NCI-H2081 treated with DMSO at 0.1 percent for 48 hours (cell line): ENCODE measurements around the gene DNAJB9.

Source experiments
- DNase-seq: peaks from one replicate; lab custom pipeline; 2025; lab: John Stamatoyannopoulos, UW

Gene DNAJB9

GRCh38 chr7:108568801-108569380, 783 bp upstream of the DNAJB9 start:
- DNase-seq, result no peak

GRCh38 chr7:108570146-108570755, 577 bp downstream of the DNAJB9 start:
- no peak for DNase-seq

DNA sequence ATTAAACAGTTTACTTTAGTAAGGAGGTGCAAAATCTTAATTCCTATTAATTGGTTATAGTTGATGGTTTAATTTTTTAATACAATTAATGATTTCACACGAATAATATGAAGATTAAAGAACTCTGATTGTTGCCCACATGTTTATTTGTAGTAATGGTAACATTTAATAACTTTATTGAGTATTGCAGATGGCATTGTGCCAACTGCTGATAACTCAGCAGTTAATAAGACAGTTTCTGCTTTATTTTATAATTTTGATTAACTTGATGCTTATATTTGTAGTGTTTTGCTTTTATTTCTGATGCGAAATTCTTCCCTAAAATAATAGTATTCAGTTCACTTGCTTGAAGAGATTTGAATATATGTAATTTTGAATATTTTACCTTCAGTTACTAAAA, 2.8 kb downstream of the DNAJB9 start:
- DNase-seq, result no peak

DNA sequence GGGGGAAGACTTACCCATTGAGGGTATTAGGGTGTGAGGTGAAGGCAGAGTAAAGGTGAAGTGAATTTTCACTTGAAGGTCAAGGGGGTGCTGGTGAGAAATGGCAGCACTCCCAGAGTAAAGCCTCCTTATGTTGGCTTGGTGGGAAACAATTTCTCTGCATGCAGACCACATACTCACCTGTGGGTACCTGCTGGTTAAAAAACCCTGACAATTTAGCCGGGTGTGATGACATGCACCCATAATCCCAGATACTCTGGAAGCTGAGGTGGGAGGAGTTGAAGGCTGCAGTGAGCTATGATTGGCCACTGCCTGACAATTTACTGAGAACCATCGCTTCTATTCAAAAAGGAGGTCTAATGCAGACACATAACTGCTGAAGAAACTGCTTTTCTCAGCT, 5.5 kb downstream of the DNAJB9 start:
- DNase-seq, result no peak

GRCh38 chr7:108576116-108576515, 6.4 kb downstream of the DNAJB9 start:
- DNase-seq, result no peak

DNA sequence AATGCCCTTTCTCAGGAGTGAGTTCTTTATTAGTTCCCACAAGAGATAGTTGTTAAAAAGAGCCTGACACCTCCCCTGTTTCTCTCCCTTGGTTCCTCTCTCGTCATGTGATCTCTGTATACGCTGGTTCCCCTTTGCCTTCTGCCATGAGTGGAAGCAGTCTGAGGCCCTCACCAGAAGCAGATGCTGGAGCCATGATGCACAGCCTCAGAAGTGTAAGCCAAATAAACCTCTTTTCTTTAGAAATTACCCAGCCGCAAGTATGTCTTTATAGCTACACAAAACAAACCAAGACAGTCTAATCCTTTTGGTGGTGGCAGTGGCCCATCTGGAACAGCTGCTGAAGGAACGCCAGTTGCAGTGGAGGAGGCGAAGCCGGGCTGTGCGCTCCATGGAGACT, 9.3 kb downstream of the DNAJB9 start:
- DNase-seq, result no peak

GRCh38 chr7:108580298-108580697, 10.6 kb downstream of the DNAJB9 start:
- DNase-seq, result no peak

DNA sequence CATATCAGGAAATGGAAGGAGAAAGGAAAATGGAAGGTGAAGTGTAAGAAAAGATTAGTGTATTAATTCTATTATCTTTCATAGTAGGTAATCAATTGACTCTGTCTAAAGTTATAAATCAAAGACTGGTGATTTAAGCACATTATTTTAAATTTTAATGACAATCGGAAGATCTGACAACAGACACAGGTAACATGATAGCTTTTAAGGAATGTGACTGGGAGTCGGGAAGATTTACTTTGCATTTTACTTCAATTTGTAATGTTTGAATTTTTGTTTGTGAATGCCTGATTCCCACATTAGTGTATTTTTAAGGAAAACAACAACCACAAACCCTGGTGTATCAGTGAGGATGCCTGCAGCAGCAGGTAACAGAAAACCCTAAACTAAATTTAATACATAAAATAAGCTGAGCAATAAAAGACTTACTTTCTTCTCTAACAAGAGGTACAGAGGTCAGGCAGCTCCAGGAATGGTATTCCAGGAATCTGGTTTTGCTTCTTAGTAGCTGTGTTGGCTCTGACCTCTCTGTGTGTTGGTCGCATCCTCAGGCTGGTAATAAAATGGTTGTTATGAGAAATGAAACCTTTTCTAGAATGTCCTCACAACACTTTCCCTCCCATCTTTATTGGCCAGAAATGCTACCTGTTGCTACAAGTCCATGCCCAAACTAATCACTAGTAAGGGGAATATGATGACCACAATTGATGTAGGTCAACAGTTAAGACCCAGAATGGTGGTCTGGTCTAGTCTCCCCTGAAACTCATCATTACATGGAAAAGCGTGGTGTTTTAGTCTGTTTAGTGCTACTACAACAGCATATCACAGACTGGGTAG, 12.2 kb downstream of the DNAJB9 start:
- DNase-seq, result no peak

DNA sequence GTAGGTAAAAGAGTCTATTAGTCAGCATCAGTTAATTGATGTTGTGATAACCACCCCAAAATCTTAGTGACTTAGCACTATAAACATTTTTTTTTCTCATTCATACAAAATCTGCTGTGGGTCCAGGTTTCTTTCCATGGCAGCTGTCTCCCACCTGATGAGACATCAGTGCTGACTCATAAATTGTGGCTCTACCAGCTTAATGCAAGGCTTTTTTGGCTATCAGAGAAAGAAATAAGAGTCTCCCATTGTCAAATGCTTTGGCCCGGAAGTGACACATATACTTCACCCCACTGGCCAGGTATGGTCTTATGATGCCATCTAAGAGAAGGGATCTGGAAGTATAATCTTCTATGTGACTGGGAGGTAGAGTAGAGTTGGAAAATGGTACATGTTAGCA, 14.5 kb downstream of the DNAJB9 start:
- no peak for DNase-seq

DNA sequence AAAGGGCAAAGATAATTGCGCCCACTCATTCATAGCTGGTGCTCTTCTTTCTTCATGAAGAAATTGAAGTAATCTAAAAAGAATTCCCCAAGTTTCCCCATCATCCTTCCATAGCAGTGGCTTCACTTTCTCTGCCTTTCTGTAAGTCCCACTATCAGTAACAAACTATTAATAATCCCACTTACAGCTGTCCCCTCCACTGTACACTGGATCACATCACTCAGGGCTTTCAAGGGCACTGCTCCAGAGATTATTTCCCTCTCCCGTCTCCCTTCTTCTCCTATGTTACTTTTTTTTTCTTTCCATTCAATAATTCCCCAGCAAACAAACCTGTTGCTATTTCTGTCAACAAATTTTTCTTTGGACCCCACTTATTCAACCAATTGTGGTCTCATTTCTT, 16.2 kb downstream of the DNAJB9 start:
- DNase-seq, result no peak

DNA sequence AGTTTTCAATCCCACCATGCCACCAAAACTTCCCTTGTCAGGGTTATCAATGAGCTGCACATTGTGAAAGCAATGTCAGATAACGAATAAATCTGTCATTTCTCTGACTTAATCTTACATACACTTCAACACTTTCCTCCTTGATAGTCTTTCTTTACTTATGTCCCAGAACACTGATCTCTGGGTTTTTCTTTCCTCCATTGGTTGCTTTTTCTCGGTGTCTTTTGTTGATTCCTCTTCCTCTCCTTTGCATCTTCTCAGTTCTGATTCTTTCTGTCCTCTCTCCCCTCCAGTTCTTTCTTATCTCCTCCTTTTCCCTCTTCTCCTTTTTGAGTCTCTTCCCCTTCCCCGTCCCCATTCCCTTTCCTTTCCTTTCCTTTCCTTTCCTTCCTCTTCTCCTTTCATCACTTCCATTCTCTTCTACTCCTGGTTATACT, 16.6 kb downstream of the DNAJB9 start:
- no peak for DNase-seq

DNA sequence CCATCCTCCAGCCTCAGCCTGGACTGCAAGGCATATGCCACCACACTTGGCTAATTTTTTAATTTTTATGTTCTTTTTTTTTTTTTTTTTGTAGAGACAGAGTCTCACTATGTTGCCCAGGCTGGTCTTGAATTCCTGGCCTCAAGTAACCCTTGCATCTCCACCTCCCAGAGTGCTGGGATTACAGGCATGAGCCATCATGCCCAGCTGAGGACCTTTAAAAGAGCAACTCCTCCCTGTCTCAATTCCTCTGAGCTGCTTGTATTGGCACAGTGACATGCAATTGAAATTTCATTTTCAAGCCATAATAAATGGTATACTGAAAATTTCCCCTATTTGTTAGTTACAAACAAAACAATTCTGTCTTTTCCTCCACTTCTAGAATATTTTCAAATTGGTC, 19.5 kb downstream of the DNAJB9 start:
- no peak for DNase-seq

DNA sequence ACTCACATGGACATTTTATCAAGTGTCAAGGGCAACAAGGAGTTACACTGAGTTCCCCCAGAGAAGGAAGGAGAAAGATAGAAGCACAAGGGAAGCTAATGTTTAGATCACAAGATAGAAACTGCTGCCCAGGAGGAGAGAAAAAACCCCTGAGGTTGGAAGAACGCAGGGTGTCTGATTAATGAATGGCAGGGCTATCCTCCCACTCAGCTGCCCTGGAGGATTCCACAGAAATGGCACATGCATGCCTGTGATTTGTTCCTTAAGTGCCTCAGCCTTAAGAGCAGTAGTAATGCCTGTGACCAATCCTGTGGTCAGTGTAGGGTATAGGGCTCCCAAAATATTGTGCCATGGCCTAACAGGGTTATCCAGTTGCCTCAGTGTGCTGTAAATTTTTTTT, 20.2 kb downstream of the DNAJB9 start:
- DNase-seq, result no peak

- DNase-seq, result no peak
Measured at GRCh38 chr7:108590606-108591005, 20.9 kb downstream of the DNAJB9 start.

DNA sequence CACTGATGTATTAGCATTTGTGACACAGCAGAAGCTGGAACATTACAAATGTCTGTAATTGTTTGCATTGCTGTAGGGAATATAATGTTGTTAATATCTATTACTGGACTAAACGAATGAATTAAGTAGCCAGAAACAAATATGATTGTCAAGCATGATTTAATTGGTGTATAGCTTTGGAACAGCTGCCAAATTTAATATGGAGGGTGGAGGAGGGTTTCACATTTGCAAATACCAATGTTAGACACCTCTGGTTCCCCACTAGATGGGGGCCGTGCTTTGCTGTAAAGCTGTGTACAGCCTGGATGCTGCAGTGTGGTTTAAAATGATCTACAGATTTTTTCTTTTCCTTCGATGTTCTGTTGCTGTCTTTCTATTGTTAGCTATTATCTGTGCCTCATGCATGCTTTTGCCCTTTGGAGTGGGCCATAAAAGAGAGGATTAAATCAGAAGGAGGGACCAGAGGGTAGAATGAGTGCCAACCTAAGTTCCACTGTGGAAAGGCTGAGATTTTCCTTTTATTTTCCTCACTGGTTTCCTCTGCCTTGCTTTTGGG, 23.1 kb downstream of the DNAJB9 start:
- DNase-seq, result peak; percentile 52

- no peak for DNase-seq
Measured at GRCh38 chr7:108596560-108596959, 26.9 kb downstream of the DNAJB9 start.

GRCh38 chr7:108598153-108598552, 28.5 kb downstream of the DNAJB9 start:
- DNase-seq, result no peak

- DNase-seq, result no peak
Measured at GRCh38 chr7:108598914-108599580, 29.4 kb downstream of the DNAJB9 start.

DNA sequence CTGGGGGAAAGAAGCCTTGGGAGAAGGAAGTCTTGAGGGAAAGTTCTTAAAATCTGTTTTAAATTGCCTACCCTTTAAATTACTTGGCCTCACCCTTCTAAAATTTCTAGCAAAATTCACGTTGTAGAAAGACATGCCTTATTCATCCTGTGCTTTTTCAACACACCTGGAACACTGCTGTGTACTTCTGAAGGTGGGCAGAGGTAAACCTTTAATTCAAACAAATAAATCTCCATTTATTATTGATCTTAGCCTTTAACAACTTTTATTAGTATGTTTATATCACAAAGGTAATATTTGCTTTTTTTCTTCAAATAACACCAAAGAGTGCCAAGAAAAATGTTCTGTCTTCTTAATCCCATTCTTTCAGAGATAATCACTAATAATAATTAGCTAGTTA, 30.7 kb downstream of the DNAJB9 start:
- DNase-seq, result no peak

DNA sequence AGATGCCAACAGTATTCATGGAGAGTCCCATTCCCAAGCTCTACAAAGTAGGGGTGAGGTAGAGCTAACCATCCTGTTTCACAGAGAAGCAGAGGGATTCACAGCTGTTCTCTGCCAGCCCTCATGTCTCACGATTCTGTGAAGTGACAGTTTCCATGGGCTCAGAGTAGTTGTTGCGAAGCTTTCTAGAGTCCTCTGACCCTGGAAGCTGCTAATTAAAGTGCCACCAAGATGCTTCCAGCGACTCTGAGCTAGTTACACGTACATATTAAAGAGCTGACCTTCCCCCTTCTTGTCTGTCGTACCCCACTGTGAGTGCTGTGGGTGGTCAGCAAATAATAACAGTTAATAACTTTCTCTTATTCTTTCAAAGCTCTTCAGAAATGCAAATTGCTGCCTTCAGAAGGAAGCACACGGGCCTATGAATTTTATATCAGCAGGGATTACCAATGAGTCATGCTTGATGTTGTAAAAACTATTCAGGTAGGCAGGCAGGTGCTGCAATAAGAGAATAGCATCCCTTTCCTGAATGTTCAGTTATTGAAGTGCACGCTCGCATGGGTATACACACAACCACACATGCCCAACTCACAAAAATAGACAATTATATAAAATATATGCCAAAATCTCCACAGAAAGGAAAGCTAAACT, 34.1 kb downstream of the DNAJB9 start:
- no peak for DNase-seq

- no peak for DNase-seq
Measured at GRCh38 chr7:108604307-108605077, 34.8 kb downstream of the DNAJB9 start.
